MCF 10A (cell line): ENCODE results near the gene TTLL5. TPM values are rescaled to one million over a fixed set of nuclear protein-coding genes. Genes with fewer than 3 reads are reported as not detected.

Experiments
- BruUV-seq: library from RNA; stranded (reverse); fragments of 400-500 nt; replicated peaks from 2 replicates; lab custom pipeline; 2021; lab: Mats Ljungman, UMichigan
- CTCF ChIA-PET: fragments of 300-600 bp; sonication (Branson Sonifier 250); formaldehyde crosslinking; extraction: SDS; loops from one replicate; lab custom pipeline; 2021; ENCODE audit warnings: antibody characterized with exemption, inconsistent platforms; lab: Yijun Ruan, JAX
- POLR2A ChIA-PET: fragments of 300-600, 350-650 bp; sonication (Branson Sonifier 250); formaldehyde crosslinking; extraction: SDS; loops from one replicate; lab custom pipeline; 2020; ENCODE audit warnings: antibody characterized with exemption, inconsistent platforms; lab: Yijun Ruan, JAX
- DNase-seq: peaks from one replicate; pipeline ENCODE4 v3.0.0-alpha.2; 2018; ENCODE audit not compliant: unreplicated experiment
- H3K27ac Mint-ChIP-seq: one replicate; pipeline ENCODE4 v1.8.0; 2022; ENCODE audit warnings: mild to moderate bottlenecking, low read depth, mixed read lengths; ENCODE audit not compliant: unreplicated experiment
- H3K27me3 Mint-ChIP-seq: one replicate; pipeline ENCODE4 v1.8.0; 2022; ENCODE audit warnings: mixed read lengths; ENCODE audit not compliant: insufficient read depth, unreplicated experiment
- H3K36me3 Mint-ChIP-seq: one replicate; pipeline ENCODE4 v1.8.0; 2022; ENCODE audit warnings: mild to moderate bottlenecking, moderate library complexity, mixed read lengths; ENCODE audit not compliant: insufficient read depth, unreplicated experiment
- H3K4me1 Mint-ChIP-seq: one replicate; pipeline ENCODE4 v1.8.0; 2022; ENCODE audit warnings: mixed read lengths; ENCODE audit not compliant: insufficient read depth, unreplicated experiment
- H3K4me3 Mint-ChIP-seq: one replicate; pipeline ENCODE4 v1.8.0; 2022; ENCODE audit warnings: mild to moderate bottlenecking, moderate library complexity, mixed read lengths; ENCODE audit not compliant: unreplicated experiment
- H3K9me3 Mint-ChIP-seq: one replicate; pipeline ENCODE4 v1.8.0; 2022; ENCODE audit warnings: mixed read lengths; ENCODE audit not compliant: unreplicated experiment
- intact Hi-C: fragments of 100-400 bp; cut with micrococcal nuclease; formaldehyde crosslinking; loops from 2 replicates; pipeline ENCODE4 v1.14.1; 2022
- total RNA-seq: library from RNA; stranded (reverse); gene quantifications from 2 replicates; pipeline ENCODE4 v1.2.3, GENCODE V29; 2022
- TF ChIP-seq, protein P1 (sequence below): fragments of 200-600 bp; IDR thresholded peaks from one replicate; pipeline ENCODE4 v1.8.0; 2022; ENCODE audit warnings: antibody characterized with exemption, mild to moderate bottlenecking; ENCODE audit not compliant: unreplicated experiment

TTLL5 gene
- total RNA-seq, 1 experiment from 2014 or later, result 31.7 TPM

DNA sequence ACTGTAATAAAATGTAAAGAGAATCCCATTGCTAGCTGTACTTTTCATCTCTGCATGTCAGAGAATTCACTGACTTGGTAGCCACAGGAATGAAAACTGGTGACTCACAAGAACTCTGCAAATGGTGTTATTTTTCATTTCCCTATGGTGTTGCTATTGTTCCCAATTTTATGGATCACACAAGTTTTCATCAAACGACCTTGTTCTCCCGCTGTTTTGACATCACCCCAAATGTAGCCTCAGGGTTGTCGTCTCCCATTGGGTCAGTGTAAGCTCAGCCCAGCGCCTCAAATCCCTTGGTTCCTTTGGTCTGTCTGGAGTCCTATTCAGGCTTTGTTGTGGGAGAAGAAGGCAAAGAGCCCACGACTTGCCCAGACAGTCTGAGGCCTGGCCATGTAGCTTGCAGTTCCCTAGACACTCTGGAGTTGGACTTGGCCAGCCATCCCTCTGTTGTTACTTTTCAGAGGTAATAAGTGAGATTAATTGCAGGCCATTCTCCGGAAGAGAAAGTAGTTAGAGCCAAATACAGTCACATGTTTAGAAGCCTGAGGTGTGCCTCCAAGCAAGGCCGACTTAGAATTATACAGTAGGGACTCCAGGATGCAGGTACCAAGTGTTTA, 161.6 kb downstream of the TTLL5 start:
- TF ChIP-seq, protein P1, sequence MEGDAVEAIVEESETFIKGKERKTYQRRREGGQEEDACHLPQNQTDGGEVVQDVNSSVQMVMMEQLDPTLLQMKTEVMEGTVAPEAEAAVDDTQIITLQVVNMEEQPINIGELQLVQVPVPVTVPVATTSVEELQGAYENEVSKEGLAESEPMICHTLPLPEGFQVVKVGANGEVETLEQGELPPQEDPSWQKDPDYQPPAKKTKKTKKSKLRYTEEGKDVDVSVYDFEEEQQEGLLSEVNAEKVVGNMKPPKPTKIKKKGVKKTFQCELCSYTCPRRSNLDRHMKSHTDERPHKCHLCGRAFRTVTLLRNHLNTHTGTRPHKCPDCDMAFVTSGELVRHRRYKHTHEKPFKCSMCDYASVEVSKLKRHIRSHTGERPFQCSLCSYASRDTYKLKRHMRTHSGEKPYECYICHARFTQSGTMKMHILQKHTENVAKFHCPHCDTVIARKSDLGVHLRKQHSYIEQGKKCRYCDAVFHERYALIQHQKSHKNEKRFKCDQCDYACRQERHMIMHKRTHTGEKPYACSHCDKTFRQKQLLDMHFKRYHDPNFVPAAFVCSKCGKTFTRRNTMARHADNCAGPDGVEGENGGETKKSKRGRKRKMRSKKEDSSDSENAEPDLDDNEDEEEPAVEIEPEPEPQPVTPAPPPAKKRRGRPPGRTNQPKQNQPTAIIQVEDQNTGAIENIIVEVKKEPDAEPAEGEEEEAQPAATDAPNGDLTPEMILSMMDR, result no peak
- Mint-ChIP-seq H3K9me3 (no peaks in the 10 kb centered on the region), H3K27me3 (no peaks in the 10 kb centered on the region), H3K27ac (peak overlapping the region; percentile 92), H3K4me3 (no peak overlapping the region), H3K4me1 (peaks cover 23% of the 10 kb centered on the region), H3K36me3 (peaks cover 31% of the 10 kb centered on the region)
- peak; percentile 30 for DNase-seq
- no TSS peak for BruUV-seq
- ChIA-PET CTCF (interaction anchor here (0.9 kb wide), 1 partner anchor 28 kb away, joined by 3 read pairs; no protein-coding TSS in a partner anchor), POLR2A (interaction anchor here (1.0 kb wide), 1 partner anchor 11 kb away, joined by 4 read pairs; no protein-coding TSS in a partner anchor)
- intact Hi-C loops, result no loop called here

DNA sequence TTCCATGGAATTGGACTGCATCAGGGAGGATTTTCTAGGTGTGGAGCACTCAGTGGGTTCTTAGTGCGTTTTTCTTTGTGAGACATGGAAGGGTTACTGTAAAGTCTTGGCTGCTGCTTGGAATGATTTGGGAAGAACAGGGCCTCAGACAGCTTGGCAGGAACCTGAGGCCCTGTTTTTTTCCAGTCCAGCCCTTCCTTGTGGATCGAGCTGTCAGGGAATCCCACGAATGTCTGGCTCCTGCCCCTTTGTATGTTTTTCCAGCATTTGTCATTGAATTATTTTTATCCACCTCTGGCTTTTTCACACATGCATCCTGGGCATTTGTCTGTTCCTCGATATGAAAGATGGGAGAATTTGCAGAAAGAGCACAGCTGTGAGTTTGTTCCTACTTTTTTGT, 162.3 kb downstream of the TTLL5 start:
- no peak overlapping the region for H3K4me3 Mint-ChIP-seq
- POLR2A ChIA-PET, result no interaction called here
- H3K36me3 Mint-ChIP-seq, result peaks cover 31% of the 10 kb centered on the region
- intact Hi-C loops, result no loop called here
- DNase-seq, result no peak
- H3K27me3 Mint-ChIP-seq, result no peaks in the 10 kb centered on the region
- H3K4me1 Mint-ChIP-seq, result peaks cover 23% of the 10 kb centered on the region
- no TSS peak for BruUV-seq
- H3K9me3 Mint-ChIP-seq, result no peaks in the 10 kb centered on the region
- H3K27ac Mint-ChIP-seq, result no peak overlapping the region
- CTCF ChIA-PET, result interaction anchor here (0.7 kb wide), 1 partner anchor 84 kb away, joined by 3 read pairs; no protein-coding TSS in a partner anchor
- TF ChIP-seq, protein P1, result no peak

DNA sequence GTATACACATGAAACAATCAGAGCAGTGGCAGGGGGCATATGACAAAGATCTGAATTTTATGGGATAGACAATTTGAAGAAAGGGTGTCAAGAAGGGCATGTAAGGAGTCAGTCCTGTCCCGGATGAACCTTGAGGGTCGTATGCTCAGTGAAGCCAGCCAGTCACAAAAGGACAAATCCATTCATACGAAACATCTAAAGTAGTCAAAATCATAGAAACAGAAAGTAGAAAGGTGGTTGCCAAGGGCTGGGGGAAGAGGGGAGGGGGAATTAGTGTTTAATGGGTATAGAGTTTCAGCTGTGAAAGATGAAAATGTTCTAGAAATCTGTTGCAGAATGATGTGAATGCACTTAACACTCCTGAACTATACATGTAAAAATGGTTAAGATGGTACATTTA, 163.3 kb downstream of the TTLL5 start:
- ChIA-PET CTCF (interaction anchor here (1.7 kb wide), 1 partner anchor 114 kb away, joined by 5 read pairs; no protein-coding TSS in a partner anchor), POLR2A (no interaction called here)
- Mint-ChIP-seq H3K4me1 (peaks cover 23% of the 10 kb centered on the region), H3K36me3 (peaks cover 31% of the 10 kb centered on the region), H3K27ac (no peak overlapping the region), H3K4me3 (no peak overlapping the region), H3K9me3 (no peaks in the 10 kb centered on the region), H3K27me3 (no peaks in the 10 kb centered on the region)
- TF ChIP-seq, protein P1, result no peak
- BruUV-seq, result no TSS peak
- DNase-seq, result no peak
- intact Hi-C loops, result no loop called here

DNA sequence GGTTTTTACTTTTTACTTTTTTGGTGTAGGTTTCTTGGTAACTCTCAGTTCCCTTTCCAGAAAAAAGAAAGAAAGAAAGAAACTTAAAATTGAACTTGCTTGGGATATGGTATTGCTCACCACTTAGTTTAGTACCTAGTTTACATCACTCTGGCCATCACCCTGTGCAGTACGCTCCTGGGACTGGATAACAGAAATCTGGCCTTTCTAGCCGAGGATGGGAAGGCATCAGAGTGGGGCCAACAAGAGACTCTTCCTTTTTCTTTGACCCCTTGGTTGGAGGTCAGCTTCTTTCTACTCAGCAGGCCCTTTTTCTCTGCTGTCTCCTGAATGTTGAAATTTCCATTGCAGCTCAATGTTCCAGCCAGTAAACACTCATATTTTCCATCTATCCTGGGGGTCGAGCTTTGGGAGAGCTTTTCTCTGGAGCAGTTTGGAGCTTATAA, 164.1 kb downstream of the TTLL5 start:
- DNase-seq, result no peak
- Mint-ChIP-seq H3K4me3 (no peak overlapping the region), H3K36me3 (peaks cover 24% of the 10 kb centered on the region), H3K4me1 (peaks cover 23% of the 10 kb centered on the region), H3K27me3 (no peaks in the 10 kb centered on the region), H3K27ac (no peak overlapping the region), H3K9me3 (no peaks in the 10 kb centered on the region)
- TF ChIP-seq, protein P1, result no peak
- ChIA-PET POLR2A (interaction anchor here (0.6 kb wide), 1 partner anchor 67 kb away, joined by 3 read pairs; no protein-coding TSS in a partner anchor), CTCF (interaction anchor here (1.7 kb wide), 1 partner anchor 115 kb away, joined by 5 read pairs; no protein-coding TSS in a partner anchor)
- intact Hi-C loops, result no loop called here
- BruUV-seq, result no TSS peak
